Testis (tissue), 2 donors: ENCODE results near the gene GCNT2.

Experiments used
- CTCF ChIP-seq, 3 experiments: fragments of 450-650 bp in 2 of 3; fragments of 200-600 bp in 1 of 3; sonication (generic) in 1 of 3; IDR thresholded peaks; one replicate each; pipeline ENCODE4 v1.5.1; 2016 to 2019; ENCODE audit warnings: antibody characterized with exemption in 3 of 3, mild to moderate bottlenecking in 2 of 3, moderate library complexity in 1 of 3
- POLR2A ChIP-seq: fragments of 450-650 bp; IDR thresholded peaks from one replicate; pipeline ENCODE4 v1.6.1; 2017; ENCODE audit warnings: antibody characterized with exemption, mild to moderate bottlenecking, moderate library complexity

- TF ChIP-seq CTCF (IDR thresholded peaks at IDR 0.05) (no peak), POLR2A (no peak)
Measured at GRCh38 chr6:10491463-10491862, 29.7 kb upstream of the GCNT2 start.
